Measurements from ENCODE around the gene SDK1.

The SDK1 gene

DNA sequence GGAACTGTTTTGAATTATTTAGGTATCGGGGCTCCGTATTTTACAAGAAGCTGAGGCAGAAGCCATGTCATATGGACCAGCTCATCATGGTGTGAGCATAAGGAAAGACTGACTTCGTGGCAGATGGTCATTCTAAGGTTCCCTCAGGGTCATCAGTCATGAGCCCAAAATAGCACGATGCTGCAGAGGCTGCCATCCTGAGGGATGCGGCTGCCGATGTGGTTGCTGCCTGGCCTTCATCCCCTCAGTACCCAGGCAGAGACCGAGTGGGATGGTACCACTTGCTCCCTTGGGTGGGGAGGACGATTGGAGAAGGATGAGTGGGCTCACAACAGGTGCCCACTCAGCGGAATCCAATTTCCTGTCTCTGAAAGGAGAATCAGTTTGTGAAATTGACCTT, 490.3 kb downstream of the SDK1 start:
- DNase-seq (ENCODE audit: low read depth in 2 of 2) = no peak

DNA sequence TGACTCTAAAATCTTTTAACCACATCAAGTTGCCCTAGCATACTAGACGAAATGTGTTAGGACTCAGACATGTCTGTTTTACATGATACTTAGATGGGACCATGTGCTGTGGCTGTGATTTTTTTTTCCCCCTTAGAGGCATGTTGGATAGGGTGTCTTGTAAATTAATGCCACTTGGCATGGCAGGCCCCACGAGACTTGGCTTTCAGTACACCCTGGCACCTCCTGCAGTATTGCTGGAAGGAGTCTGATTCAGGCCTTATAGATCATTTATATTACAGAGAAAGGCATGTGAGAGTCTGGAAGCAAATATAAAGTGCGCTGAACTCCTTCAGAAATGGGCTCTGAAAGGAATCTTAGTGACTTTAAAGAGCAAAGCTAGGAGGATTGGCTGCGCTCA, 494.1 kb downstream of the SDK1 start:
- DNase-seq (ENCODE audit: low read depth in 2 of 2) = no peak

DNA sequence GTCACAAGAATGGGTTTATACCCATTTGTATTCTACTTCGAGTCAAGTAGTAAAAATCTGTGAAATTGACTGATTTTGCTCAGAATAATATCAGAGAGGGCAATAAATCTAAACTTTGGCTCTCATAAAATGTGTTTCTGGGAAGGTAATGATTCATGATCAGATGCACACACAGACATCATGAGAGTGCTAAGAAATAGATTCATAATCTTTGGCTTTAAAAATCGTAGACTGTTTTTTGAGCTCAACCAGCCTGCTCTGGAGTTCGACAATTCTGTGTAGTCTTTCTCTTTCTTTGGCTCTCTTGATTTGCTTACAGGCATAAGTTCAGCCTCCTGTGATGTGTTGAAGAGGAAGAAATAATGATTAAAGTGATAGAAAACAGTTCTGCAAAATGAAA, 494.7 kb downstream of the SDK1 start:
- no peak for DNase-seq (ENCODE audit: low read depth in 2 of 2)

DNA sequence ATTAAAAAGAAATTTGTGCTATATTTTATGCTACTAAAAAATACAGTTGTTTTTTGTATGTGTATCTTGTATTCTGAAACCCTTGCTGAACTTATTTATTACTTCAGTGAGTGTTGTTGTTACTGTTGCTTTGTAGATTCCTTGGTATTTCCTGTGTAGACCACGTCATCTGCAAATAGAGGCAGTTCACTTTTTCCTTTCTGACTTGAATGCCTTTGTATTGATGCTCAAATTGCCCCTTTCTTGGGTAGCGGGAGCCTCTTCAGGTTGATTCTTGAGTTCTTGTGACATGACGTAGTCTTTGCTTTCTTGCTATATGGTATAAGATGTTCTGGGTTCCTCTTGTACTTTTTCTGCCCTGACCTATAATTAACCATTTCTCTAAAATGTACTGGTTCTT, 504.1 kb downstream of the SDK1 start:
- DNase-seq (ENCODE audit: low read depth in 2 of 2) = no peak

DNA sequence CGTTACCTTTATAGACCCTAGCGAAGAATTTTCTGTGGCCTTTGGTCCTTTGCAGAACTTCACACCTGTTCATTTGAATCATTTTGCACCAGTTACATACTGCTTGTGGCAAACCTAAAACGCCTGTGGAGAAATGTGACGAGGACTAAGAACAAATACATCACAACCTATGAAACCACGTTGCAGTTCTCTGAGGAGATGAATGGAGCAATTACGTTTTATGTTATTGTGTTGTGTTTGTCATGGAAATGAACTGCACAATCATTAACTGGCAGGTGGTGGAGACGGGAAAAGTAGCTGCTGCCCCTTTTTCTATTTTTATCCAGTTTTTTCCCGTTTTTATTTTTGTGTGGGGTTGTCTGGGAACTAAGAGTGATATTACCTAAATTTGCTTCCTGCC, 505.5 kb downstream of the SDK1 start:
- no peak for DNase-seq (ENCODE audit: low read depth in 2 of 2)

DNA sequence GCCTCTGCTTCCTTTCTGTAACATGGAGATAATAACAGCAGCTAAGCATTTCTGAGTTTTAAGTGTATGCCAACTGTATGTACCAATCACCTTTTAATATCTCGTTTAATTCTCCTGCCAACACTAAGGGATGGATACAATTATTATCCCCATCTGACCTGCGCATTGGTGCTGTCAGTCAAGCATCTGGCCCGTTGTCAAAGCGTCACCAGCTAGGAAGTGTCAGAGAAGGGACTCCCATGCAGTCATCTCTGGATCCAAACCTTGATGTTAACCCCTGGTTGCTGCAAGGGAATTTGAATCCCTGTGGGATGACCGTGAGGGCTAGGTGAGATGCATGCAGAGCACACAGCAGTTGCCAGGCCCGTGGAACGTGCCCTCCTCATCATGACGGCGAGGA, 506.8 kb downstream of the SDK1 start:
- DNase-seq (ENCODE audit: low read depth in 2 of 2) = no peak

DNA sequence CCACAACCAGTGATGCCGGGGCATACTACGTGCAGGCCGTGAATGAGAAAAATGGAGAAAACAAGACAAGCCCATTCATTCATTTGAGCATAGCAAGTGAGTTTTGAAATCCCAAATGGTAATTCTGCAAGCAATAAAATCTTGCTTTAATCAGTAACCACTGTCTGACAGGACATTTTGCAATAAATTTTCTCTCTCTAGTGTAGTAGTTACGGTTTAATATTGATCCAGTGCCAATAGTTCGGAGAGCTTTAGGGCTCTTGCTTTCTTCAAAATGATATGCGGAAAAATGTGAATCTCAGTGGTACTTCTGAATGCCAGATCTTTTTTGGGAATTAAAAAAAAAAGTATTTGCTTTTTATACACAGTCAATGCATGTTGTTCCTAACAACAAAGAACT, 520.4 kb downstream of the SDK1 start:
- no peak for DNase-seq (ENCODE audit: low read depth in 2 of 2)

DNA sequence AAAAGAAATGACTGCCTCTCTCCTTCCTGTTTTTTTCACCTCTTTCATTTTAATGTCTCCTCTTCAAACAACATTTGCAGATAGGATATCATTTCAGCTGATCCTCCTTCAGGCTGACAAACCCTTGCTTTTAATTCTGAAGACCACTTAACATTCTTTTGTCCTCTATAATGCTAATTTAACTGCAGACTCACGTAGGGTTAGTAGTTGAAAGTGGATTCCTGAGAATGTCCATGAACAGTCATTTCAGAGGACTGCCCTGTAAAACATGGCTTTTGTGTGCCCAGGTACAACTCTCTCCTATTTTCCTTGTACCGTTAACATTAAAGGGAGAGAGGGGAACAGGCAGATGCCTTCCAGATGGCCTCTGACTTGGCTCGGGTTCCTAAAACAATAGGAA, 524.4 kb downstream of the SDK1 start:
- DNase-seq (ENCODE audit: low read depth in 2 of 2) = no peak

DNA sequence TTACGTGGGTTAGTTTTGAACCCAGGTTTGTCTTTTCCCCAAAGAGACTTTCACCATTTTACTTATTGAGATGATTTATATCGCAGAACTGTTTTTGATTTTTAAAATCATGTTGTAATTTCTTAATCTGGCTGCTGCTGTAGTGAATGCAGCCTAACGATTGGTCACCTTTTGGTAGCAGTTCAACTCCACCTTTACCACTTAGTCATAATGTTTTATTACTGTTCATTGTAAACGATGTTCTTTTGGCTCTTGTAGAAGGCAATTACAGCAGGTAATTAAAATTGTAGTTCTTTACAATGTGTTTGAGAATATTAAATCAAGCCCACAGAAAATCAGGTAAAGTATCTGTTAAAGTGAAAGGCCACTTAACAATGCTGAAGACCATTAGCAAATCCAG, 531.1 kb downstream of the SDK1 start:
- no peak for DNase-seq (ENCODE audit: low read depth in 2 of 2)

DNA sequence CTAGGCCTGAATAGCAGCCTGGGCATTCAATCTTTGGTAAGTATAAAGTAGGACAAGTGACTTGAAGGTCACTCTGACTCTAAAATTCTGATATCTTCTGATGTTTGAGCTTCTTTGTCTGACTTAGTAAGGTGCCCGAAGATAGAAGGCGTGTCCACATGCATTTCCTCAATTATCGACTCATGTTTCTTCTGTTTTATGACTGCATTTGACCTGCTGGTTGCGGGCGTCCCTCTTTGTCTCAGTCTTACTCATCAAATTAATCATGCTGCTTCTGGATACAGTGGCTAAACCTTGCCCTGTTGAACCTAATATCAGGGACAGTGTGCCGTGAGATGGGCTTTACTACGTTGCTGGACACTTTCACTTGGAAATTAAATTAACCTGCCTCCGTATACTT, 534.1 kb downstream of the SDK1 start:
- DNase-seq (ENCODE audit: low read depth in 2 of 2) = no peak

DNA sequence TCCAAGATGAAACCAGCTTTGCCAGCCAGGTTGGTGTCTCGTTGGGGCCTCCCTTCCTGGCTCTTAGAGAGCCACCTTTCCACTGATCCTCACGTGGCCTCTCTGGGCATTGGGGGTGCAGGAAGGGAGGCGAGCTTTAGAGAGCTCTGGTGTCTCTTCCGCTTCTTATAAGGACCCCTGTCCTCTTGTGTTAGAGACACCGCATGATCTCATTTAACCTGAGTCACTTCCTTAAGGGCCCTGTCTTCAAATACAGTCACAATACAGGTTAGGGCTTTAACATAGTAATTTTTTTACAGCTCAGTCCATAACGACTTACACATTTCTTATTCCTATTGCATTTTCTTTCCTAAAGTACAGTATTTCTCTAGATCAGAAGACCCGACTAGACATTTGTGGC, 535.8 kb downstream of the SDK1 start:
- no peak for DNase-seq (ENCODE audit: low read depth in 2 of 2)

DNA sequence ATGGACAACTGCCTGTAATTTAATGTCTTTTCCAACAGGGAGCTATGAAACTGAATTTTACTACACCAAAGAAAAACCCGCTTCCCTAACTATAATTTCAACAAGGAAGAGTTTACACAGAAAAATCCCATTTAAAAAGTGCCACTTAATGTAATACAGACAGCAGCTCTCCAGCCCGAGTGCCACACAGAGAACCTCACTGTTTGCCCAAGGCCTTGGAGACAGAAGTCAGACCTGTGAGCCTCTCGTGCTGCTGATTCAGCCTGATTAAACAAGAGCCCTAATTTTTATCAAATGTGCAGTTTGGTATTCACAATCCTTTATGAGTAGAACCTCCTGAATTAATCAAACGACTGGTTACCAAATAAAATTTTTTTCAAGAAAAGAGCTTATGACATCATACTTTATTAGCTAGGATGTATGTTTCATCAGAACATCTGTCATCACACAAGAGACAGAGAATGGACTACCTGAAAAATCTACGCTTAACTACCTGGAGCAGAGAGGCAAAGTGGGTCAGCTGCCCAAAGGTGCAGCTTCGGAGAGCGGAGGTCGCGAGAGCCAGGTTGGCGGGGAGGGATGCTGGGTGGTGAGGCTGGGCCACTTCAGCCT, 543.6 kb downstream of the SDK1 start:
- no peak for DNase-seq (ENCODE audit: low read depth in 2 of 2)

DNA sequence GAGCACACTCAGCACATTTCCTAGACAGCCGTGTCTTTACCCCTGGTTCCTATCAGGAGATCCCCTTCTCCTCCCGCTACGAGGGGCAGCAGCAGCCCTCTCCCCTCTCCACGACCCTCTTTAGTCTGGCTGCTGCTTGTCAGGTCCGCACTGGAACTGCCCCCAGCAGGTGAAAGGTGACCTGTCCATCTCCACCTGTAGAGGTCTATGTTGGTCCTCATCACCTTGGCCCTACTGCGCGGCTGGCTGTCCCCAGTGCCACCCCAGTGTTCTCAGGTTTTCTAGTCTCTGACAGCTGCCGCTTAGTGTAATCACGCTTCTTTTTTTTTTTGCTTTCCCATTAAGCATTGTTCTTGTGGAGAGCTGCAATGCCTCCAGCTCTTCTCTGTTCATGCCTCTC, 545.7 kb downstream of the SDK1 start:
- no peak for DNase-seq (ENCODE audit: low read depth in 2 of 2)

DNA sequence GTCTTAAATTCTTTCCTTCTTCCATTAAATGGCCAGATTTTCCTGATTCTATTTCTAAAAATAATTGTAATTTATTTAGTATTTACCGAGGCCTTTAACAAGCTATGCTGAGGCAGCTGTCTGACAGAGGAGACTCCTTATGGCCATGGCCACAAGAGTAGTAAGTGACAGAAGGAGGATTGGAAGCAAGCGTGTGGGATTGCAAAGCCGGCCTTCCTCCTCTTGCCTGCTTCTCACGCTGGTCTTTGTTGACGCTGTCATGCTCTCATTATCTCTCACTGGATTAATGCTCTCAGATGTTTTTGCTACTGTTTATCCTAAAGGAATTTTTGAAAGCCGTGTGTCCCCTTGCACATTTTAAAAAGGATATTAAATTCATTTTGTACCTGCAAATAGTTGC, 546.3 kb downstream of the SDK1 start:
- no peak for DNase-seq (ENCODE audit: low read depth in 2 of 2)

DNA sequence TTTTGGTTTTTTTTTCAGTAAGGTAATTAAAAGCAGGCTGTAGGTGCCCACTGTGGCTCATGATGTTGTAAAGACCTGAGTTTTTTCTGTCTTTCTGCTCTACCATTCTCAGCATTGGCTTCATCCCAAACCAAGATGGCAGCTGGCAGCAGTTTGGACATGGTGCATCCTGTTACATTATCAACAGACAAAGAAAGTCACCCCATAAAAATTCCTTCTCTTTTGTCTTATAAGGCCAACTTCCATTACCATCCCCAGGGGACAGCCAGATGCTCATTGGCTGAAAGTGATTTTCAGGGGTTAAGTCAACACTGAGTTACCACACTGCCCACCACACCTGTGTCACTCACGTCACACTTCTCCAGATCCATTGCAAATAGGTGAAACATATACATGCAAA, 558.4 kb downstream of the SDK1 start:
- no peak for DNase-seq (ENCODE audit: low read depth in 2 of 2)

DNA sequence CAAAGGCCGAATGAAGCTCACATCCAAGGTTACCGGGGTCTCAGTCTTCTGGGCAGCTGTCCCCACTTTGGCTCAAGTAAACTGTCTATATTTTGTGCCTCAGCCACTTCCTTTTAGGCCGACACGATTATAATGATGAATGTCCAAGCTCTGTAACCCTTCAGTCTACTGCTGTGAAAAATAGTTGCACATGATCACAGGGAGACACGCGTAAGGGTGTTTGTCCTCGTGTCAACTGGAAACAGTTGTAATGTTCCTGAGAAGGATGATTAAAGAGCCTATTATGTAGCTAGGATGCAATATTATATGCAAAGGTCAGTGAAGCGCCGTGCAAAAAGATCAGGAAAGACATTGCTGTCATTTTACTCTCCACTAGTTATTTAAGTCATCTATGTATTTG, 559.9 kb downstream of the SDK1 start:
- no peak for DNase-seq (ENCODE audit: low read depth in 2 of 2)

DNA sequence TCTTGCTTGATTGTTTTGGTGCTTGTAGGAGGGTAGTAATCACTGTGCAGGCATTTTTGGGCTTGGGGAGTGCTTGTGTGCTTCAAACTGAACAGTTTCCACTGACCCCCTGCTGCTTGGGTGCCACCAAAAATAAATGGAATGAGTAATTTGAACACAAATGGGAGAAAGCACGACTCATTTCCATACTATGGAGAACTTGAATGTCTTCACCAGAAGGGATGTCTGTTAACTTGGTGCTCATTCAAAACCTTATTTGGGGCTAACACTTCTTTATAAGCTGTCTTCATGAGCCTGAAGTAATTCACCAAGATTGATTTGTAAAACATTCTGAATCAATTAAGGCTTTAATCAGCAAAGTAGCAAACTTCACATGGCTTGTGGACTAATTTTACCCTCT, 560.3 kb downstream of the SDK1 start:
- DNase-seq (ENCODE audit: low read depth in 2 of 2) = no peak

DNA sequence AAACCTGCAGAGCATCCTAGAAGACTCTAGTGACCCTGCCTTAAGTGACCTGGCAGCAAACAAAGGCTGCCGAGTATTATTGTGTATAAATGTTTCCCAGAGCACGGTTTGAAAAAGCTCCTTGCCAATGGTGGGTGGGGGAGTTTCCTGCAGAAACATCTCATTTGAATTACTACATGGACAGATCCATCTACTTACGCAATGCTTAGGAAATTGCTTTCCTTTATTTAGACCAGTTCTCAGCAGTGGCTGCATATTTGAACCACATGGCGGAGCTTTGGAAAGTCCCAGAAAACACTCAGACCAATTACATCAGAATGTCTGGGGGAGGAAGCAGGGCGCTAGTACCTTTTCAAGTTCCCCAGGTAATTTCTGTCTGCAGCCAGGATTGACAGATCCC, 560.9 kb downstream of the SDK1 start:
- DNase-seq (ENCODE audit: low read depth in 2 of 2) = peak; percentile 46 to 48

DNA sequence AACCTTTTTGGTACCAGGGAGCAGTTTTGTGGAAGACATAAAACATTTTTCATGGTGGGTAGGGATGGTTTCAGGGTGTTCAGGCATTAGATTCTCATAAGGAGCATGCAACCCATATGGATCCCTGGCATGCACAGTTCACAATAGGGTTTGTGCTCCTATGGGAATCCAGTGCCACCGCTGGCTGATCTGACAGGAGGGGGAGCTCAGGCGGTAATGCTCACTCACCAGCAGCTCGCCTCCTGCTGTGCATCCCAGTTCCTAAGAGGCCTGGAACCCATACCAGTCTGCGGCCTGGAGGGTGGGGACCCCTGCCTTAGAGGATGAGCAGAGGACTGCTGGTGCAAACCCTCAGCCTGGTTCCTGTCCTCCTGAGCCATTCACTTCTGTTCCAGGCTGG, 561.7 kb downstream of the SDK1 start:
- DNase-seq (ENCODE audit: low read depth in 2 of 2) = no peak

DNA sequence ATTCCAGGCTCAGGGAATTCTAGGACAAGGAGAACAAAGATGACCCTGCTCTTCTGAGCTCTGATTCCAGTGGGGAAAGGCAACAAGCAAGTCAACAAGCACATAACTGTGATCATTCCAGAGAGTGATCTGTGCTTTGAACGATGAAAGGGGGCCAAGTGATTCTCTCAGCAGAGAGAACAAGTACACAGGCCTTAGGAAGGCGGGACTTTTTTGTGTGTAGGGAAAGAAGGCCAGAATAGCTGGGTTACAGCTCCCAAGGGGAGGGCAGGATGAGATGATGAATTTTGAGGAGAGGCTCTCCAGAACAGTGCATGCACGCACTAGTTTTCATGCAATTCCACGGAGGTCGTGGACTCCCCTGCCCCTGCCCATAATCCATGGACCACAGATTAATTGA, 565.2 kb downstream of the SDK1 start:
- DNase-seq (ENCODE audit: low read depth in 2 of 2) = no peak

DNA sequence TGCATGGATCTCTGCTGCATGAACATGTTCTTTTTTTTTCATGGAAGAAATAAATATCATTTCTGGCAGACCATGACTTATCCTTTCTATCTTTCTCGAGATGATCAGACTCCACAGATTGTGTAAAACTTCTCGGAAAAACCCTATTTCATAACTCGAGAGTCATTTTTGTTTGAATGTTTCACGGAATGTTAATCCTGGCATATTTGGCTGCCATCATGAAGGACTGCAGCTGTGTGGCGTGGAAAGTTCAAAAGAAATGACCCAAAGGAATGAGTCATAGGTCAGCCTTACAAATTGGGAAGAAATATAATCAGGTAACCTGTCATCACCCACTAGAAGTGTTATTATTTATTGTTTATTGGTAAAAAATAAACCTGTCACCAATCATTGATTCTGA, 566.8 kb downstream of the SDK1 start:
- no peak for DNase-seq (ENCODE audit: low read depth in 2 of 2)

DNA sequence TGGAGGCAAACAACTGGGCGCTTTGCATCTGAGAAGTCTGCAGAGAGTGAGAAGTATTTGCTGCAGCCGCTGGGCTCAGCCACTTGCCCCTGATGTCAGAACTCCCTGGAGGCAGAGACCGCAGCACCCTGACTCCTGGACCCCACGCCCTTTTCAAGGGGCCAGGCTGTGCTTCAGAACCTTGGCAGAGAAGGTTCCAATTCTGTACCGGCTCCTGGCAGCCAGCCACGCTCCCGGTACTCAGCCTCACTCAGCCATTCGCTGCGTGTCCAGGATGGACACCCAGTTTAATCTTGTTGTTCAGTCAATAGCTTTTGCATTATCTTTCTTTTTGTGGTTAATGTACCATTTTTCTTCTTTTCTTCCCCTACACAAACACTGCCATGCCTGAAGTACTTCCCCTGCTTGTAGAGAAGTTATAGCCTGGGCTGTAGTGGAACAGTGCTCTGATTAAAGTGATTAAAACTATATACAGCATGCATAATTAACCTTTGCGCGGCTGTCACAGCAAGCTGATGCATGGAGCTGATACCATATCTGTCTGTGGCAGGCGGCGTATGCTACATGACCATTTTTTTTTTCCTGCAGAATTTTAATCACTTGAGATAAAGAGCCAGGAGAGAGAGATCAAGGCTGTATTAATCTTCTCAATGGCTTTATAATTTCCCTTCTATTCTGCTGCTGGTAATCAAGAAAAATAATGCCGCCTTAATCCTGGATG, 578.5 kb downstream of the SDK1 start:
- no peak for DNase-seq (ENCODE audit: low read depth in 2 of 2)

DNA sequence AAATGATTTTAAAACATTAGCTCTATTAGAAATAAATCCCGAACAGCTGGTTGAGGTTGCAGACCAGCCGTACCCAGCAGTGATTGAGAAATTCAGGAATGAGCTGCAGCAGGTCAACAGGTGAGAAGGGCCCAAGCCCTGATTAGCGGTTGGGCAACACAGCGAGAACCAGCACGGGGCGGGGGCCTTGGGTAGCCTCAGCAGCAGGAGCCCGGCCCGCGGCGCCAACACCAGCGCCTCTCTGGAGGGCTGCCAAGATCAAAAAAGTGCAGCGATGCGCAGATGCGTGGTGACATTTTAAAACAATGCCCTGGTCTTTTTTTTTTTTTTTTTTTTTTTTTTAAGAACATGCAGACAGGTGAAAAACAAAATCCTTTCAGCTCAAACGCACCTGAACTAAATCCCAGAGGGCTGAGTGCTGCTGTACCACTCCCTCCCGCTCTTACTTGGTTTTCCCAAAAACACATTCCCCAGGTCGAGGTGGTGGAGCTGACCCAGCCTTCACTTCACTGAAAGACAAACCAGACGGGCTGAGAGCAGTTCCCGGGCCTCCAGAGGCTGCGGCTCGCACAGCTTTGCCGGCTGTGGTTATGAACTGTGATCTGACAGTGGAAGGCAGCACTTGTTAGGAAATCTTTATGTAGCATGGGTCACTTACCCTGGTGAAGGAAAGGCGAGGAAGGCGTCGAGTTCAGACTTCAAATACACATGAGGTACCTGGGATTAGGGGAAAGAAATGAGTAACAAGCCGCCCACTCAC, 579.4 kb downstream of the SDK1 start:
- no peak for DNase-seq (ENCODE audit: low read depth in 2 of 2)

Measured in fibroblast of skin of left quadriceps (primary cell).